C4-2B (cell line): ENCODE measurements around the gene LIX1.

Source experiments
- CTCF ChIP-seq: fragments of 450-650 bp; conservative IDR thresholded peaks from 2 replicates; pipeline ENCODE4 v1.5.1; 2017; ENCODE audit warnings: mild to moderate bottlenecking
- ZFX ChIP-seq: fragments of 450-650 bp; IDR thresholded peaks from 2 replicates; pipeline ENCODE4 v1.6.1; 2017

GRCh38 chr5:97135868-97136267 lies 6.5 kb downstream of the LIX1 start:
- no peak for TF ChIP-seq CTCF
- no peak for TF ChIP-seq ZFX
